Suppressor macrophage treated with lipopolysaccharide for 1 hour (primary cell): ENCODE measurements around the gene GPA33.
A peak's percentile ranks its signal among the peaks of the same experiment; 100 is the strongest.

Experiments used
- DNase-seq, 3 donors: peaks; one replicate each; pipeline ENCODE4 v3.0.0-alpha.2; 2020 to 2022

GPA33 gene

GRCh38 chr1:167090314-167090942 is at the start of gene GPA33:
GPA33 (minus strand) TSS chr1:167090377; CDS start chr1:167090287, 90 bp downstream.
- peak; percentile 77 to 86 (median 80) for DNase-seq

- DNase-seq, result no peak
These were observed 48.5 kb upstream of the GPA33 start for GRCh38 chr1:167138703-167139102.

GRCh38 chr1:167137793-167138510 is 47.8 kb upstream of the GPA33 start:
- no peak for DNase-seq

GRCh38 chr1:167137332-167137781 is 47.2 kb upstream of the GPA33 start:
- DNase-seq, result no peak

GRCh38 chr1:167136806-167137205 is 46.6 kb upstream of the GPA33 start:
- no peak for DNase-seq

GRCh38 chr1:167136191-167136614 is 46.0 kb upstream of the GPA33 start:
- no peak for DNase-seq

GRCh38 chr1:167135281-167135840 is 45.2 kb upstream of the GPA33 start:
- no peak for DNase-seq

GRCh38 chr1:167132301-167133010 is 42.3 kb upstream of the GPA33 start:
- no peak for DNase-seq

- DNase-seq, result no peak
These were observed 40.8 kb upstream of the GPA33 start for GRCh38 chr1:167130829-167131510.

GRCh38 chr1:167128261-167129227 is 38.4 kb upstream of the GPA33 start:
- DNase-seq, result no peak

- DNase-seq, result no peak
These were observed 37.5 kb upstream of the GPA33 start for GRCh38 chr1:167127661-167128060.

GRCh38 chr1:167127236-167127635 is 37.1 kb upstream of the GPA33 start:
- no peak for DNase-seq

GRCh38 chr1:167126811-167127210 is 36.6 kb upstream of the GPA33 start:
- DNase-seq, result no peak

GRCh38 chr1:167126317-167126716 is 36.1 kb upstream of the GPA33 start:
- DNase-seq, result no peak

GRCh38 chr1:167122568-167122967 is 32.4 kb upstream of the GPA33 start:
- no peak for DNase-seq

- no peak for DNase-seq
These were observed 31.9 kb upstream of the GPA33 start for GRCh38 chr1:167122121-167122480.

- DNase-seq, result peak; percentile 49 to 68 (median 59)
These were observed 31.4 kb upstream of the GPA33 start for GRCh38 chr1:167121375-167122120.

- peak in 1 of 3 donors; percentile 10 for DNase-seq
These were observed 30.7 kb upstream of the GPA33 start for GRCh38 chr1:167120899-167121298.

- no peak for DNase-seq
These were observed 29.5 kb upstream of the GPA33 start for GRCh38 chr1:167119696-167120095.

GRCh38 chr1:167118188-167118587 is 28.0 kb upstream of the GPA33 start:
- no peak for DNase-seq

- no peak for DNase-seq
These were observed 27.0 kb upstream of the GPA33 start for GRCh38 chr1:167117225-167117624.
